ENCODE results near the gene DLG3. TPM values are rescaled to one million over a fixed set of nuclear protein-coding genes. Genes with fewer than 3 reads are reported as not detected.

Gene DLG3
- total RNA-seq, 4 donors from 2014 or later, result 5.0 to 14.5 (median 10.4) TPM

GRCh38 chrX:70453024-70453618 is 8.5 kb downstream of the DLG3 start:
- Histone ChIP-seq H3K27ac (no peak overlapping the region), H3K4me1 (peaks cover 0 to 27% (median 0%) of the 10 kb centered on the region in 4 donors), H3K27me3 (peaks cover 0 to 15% of the 10 kb centered on the region in 2 donors), H3K9me3 (no peaks in the 10 kb centered on the region), H3K36me3 (no peaks in the 10 kb centered on the region), H3K4me3 (peak overlapping the region in 3 of 4 donors; percentile 37 to 64 (median 45))
- DNase-seq (ENCODE audit: low spot score in 2 of 2), result no peak
- TF ChIP-seq EP300 (IDR thresholded peaks at IDR 0.05) (no peak), CTCF (IDR thresholded peaks at IDR 0.05) (no peak), POLR2A (IDR thresholded peaks at IDR 0.05) (no peak)
- WGBS, 2 donors, result 65 to 68% methylated on average over 4 to 5 of the region's 5 CpGs

GRCh38 chrX:70454441-70455365 is 10.1 kb downstream of the DLG3 start:
- peak; percentile 34 to 57 for DNase-seq (ENCODE audit: low spot score in 2 of 2)
- H3K4me3 ChIP-seq, result peak overlapping the region; percentile 37 to 60 (median 49)
- TF ChIP-seq CTCF (IDR thresholded peaks at IDR 0.05) (peak; percentile 58 to 74 (median 72)), EP300 (IDR thresholded peaks at IDR 0.05) (no peak), POLR2A (IDR thresholded peaks at IDR 0.05) (no peak)

GRCh38 chrX:70455366-70456202 is 10.9 kb downstream of the DLG3 start:
- Histone ChIP-seq H3K36me3 (no peaks in the 10 kb centered on the region), H3K4me1 (peaks cover 0 to 27% (median 0%) of the 10 kb centered on the region in 4 donors), H3K27ac (peak overlapping the region; percentile 64 to 88 (median 82)), H3K27me3 (peaks cover 0 to 15% of the 10 kb centered on the region in 2 donors), H3K9me3 (no peaks in the 10 kb centered on the region), H3K4me3 (peak overlapping the region; percentile 37 to 60 (median 49))
- no peak for DNase-seq (ENCODE audit: low spot score in 2 of 2)
- TF ChIP-seq POLR2A (IDR thresholded peaks at IDR 0.05) (no peak), EP300 (IDR thresholded peaks at IDR 0.05) (no peak), CTCF (IDR thresholded peaks at IDR 0.05) (no peak)
- WGBS, 2 donors, result 12 to 36% methylated on average over 32 of the region's 32 CpGs

More at GRCh38 chrX:70454441-70455365, 10.1 kb downstream of the DLG3 start:
- H3K9me3 ChIP-seq, result no peaks in the 10 kb centered on the region
- peaks cover 0 to 15% of the 10 kb centered on the region in 2 donors for H3K27me3 ChIP-seq
- H3K27ac ChIP-seq, result peak overlapping the region; percentile 64 to 88 (median 82)
- no peaks in the 10 kb centered on the region for H3K36me3 ChIP-seq
- peaks cover 0 to 27% (median 0%) of the 10 kb centered on the region in 4 donors for H3K4me1 ChIP-seq
- WGBS, 2 donors, result 5 to 38% methylated on average over 14 to 34 of the region's 48 CpGs

- Histone ChIP-seq H3K9me3 (no peaks in the 10 kb centered on the region), H3K4me3 (peak overlapping the region in 3 of 4 donors; percentile 9 to 60 (median 37)), H3K27ac (peak overlapping the region in 2 of 4 donors; percentile 81 to 88), H3K27me3 (peaks cover 0 to 15% of the 10 kb centered on the region in 2 donors), H3K4me1 (peaks cover 0 to 27% (median 0%) of the 10 kb centered on the region in 4 donors), H3K36me3 (no peaks in the 10 kb centered on the region)
- TF ChIP-seq POLR2A (IDR thresholded peaks at IDR 0.05) (no peak), CTCF (IDR thresholded peaks at IDR 0.05) (no peak), EP300 (IDR thresholded peaks at IDR 0.05) (no peak)
- no peak for DNase-seq (ENCODE audit: low spot score in 2 of 2)
- 12 to 39% methylated on average over 2 of the region's 2 CpGs for WGBS, 2 donors
Observed at GRCh38 chrX:70456256-70456655, 11.6 kb downstream of the DLG3 start.

Data from tibial nerve (tissue), 4 donors.